ENCODE measurements around the gene ATL1.
"Not testable (repeated sequence)": the region's sequence is repeated elsewhere in the genome, so short reads cannot be mapped to it uniquely, and the experiment has no call there.

ATL1 gene

GRCh38 chr14:50533241-50533705 lies 26.7 kb upstream of the ATL1 start:
- ChIA-PET POLR2A (no interaction called here), CTCF (interaction anchor here (1.2 to 3.0 kb wide), 3 partner anchors 17 to 667 kb away, joined by 3 to 63 read pairs (median 8); no protein-coding TSS in a partner anchor)
- no peak for TF ChIP-seq CTCF (IDR thresholded peaks at IDR 0.05; ENCODE audit: insufficient read depth, low read length, missing control alignments)
- H3K4me3 ChIP-seq (ENCODE audit: low read depth, low read length): no peak overlapping the region; the same call in 1 of the 2 replicates
- DNase-seq (ENCODE audit: low read depth, low spot score): no peak

GRCh38 chr14:50533806-50534205 lies 26.1 kb upstream of the ATL1 start:
- no peak overlapping the region for H3K4me3 ChIP-seq (ENCODE audit: low read depth, low read length)
- TF ChIP-seq CTCF (IDR thresholded peaks at IDR 0.05; ENCODE audit: insufficient read depth, low read length, missing control alignments): no peak
- ChIA-PET POLR2A (no interaction called here), CTCF (interaction anchor here (1.2 to 3.0 kb wide), 3 partner anchors 17 to 668 kb away, joined by 3 to 63 read pairs (median 8); no protein-coding TSS in a partner anchor)
- no peak for DNase-seq (ENCODE audit: low read depth, low spot score)

GRCh38 chr14:50534416-50534815 lies 25.5 kb upstream of the ATL1 start:
- CTCF ChIA-PET: interaction anchor here (0.8 to 2.9 kb wide), 5 partner anchors 9 to 326 kb away, joined by 3 to 11 read pairs (median 3); no protein-coding TSS in a partner anchor
- H3K4me3 ChIP-seq (ENCODE audit: low read depth, low read length): no peak overlapping the region
- no peak for TF ChIP-seq CTCF (IDR thresholded peaks at IDR 0.05; ENCODE audit: insufficient read depth, low read length, missing control alignments)
- POLR2A ChIA-PET: no interaction called here
- DNase-seq (ENCODE audit: low read depth, low spot score): no peak

GRCh38 chr14:50534997-50535396 lies 24.9 kb upstream of the ATL1 start:
- TF ChIP-seq CTCF (IDR thresholded peaks at IDR 0.05; ENCODE audit: insufficient read depth, low read length, missing control alignments): no peak
- ChIA-PET CTCF (interaction anchor here (0.8 to 2.9 kb wide), 6 partner anchors 8 to 325 kb away, joined by 3 to 11 read pairs (median 3); no protein-coding TSS in a partner anchor), POLR2A (no interaction called here)
- DNase-seq (ENCODE audit: low read depth, low spot score): no peak
- H3K4me3 ChIP-seq (ENCODE audit: low read depth, low read length): no peak overlapping the region

GRCh38 chr14:50538034-50538433 lies 21.9 kb upstream of the ATL1 start:
- POLR2A ChIA-PET; H3K4me3 ChIP-seq (ENCODE audit: low read depth, low read length); DNase-seq (ENCODE audit: low read depth, low spot score): not testable (repeated sequence)
- CTCF ChIA-PET: interaction anchor here (0.9 to 7.6 kb wide), 3 partner anchors 12 to 237 kb away, joined by 3 to 191 read pairs (median 6); no protein-coding TSS in a partner anchor

- no peak for TF ChIP-seq CTCF (IDR thresholded peaks at IDR 0.05; ENCODE audit: insufficient read depth, low read length, missing control alignments)
- no peak overlapping the region for H3K4me3 ChIP-seq (ENCODE audit: low read depth, low read length)
- ChIA-PET POLR2A (interaction anchor here (0.6 kb wide), 1 partner anchor 80 kb away, joined by 10 read pairs; no protein-coding TSS in a partner anchor), CTCF (interaction anchor here (0.8 to 7.6 kb wide), 8 partner anchors 61 to 321 kb away, joined by 3 to 191 read pairs (median 5); no protein-coding TSS in a partner anchor)
- DNase-seq (ENCODE audit: low read depth, low spot score): no peak
Observed at GRCh38 chr14:50539051-50539450, 20.9 kb upstream of the ATL1 start.

GRCh38 chr14:50541159-50541567 lies 18.8 kb upstream of the ATL1 start:
- DNase-seq (ENCODE audit: low read depth, low spot score): no peak
- ChIA-PET CTCF (interaction anchor here (0.9 to 7.6 kb wide), 4 partner anchors 9 to 319 kb away, joined by 3 to 191 read pairs (median 6); partner anchors contain the start of gene MAP4K5), POLR2A (no interaction called here)
- no peak overlapping the region for H3K4me3 ChIP-seq (ENCODE audit: low read depth, low read length)
- TF ChIP-seq CTCF (IDR thresholded peaks at IDR 0.05; ENCODE audit: insufficient read depth, low read length, missing control alignments): no peak
